ENCODE measurements around the gene CDKAL1. TPM values are rescaled to one million over a fixed set of nuclear protein-coding genes. Genes with fewer than 3 reads are reported as not detected.
A peak's percentile ranks its signal among the peaks of the same experiment; 100 is the strongest.

The CDKAL1 gene
- polyA plus RNA-seq, 2 of the 4 experiments (the other 2 are of a cell fraction): 4.7 to 8.3 TPM

DNA sequence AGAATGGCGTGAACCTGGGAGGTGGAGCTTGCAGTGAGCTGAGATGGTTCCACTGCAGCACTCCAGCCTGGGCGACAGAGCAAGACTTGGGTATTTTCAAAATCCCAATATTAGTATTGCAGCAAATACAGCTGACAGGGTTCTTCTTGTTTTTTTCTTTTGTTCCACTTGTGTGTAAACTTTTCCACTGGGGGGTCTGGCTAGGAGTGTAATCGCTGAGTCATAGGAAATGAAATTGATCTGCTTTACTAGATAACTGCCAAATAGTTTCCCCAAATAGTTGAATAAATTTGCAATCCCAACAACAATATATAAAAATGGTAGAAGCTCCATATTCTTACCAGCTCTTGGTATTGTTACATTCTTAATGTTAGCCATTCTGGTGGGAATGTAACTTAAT lies 533.3 kb downstream of the CDKAL1 start:
- TF ChIP-seq, protein P1, sequence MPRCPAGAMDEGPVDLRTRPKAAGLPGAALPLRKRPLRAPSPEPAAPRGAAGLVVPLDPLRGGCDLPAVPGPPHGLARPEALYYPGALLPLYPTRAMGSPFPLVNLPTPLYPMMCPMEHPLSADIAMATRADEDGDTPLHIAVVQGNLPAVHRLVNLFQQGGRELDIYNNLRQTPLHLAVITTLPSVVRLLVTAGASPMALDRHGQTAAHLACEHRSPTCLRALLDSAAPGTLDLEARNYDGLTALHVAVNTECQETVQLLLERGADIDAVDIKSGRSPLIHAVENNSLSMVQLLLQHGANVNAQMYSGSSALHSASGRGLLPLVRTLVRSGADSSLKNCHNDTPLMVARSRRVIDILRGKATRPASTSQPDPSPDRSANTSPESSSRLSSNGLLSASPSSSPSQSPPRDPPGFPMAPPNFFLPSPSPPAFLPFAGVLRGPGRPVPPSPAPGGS (IDR thresholded peaks at IDR 0.05): no peak
- TF ChIP-seq EHMT2 (IDR thresholded peaks at IDR 0.05; ENCODE audit: low read depth): no peak
- peak; percentile 44 for TF ChIP-seq MAFK (IDR thresholded peaks at IDR 0.05; ENCODE audit: partially characterized antibody)
- no peak for TF ChIP-seq FOXS1 (CRISPR knock-in tag; IDR thresholded peaks at IDR 0.05)
- no peak for TF ChIP-seq TFCP2L1 (CRISPR knock-in tag; IDR thresholded peaks at IDR 0.05)
- no peak for TF ChIP-seq CBX8 (IDR thresholded peaks at IDR 0.05)
- TF ChIP-seq ZC3H11A (IDR thresholded peaks at IDR 0.05): no peak
- TF ChIP-seq, protein P2, sequence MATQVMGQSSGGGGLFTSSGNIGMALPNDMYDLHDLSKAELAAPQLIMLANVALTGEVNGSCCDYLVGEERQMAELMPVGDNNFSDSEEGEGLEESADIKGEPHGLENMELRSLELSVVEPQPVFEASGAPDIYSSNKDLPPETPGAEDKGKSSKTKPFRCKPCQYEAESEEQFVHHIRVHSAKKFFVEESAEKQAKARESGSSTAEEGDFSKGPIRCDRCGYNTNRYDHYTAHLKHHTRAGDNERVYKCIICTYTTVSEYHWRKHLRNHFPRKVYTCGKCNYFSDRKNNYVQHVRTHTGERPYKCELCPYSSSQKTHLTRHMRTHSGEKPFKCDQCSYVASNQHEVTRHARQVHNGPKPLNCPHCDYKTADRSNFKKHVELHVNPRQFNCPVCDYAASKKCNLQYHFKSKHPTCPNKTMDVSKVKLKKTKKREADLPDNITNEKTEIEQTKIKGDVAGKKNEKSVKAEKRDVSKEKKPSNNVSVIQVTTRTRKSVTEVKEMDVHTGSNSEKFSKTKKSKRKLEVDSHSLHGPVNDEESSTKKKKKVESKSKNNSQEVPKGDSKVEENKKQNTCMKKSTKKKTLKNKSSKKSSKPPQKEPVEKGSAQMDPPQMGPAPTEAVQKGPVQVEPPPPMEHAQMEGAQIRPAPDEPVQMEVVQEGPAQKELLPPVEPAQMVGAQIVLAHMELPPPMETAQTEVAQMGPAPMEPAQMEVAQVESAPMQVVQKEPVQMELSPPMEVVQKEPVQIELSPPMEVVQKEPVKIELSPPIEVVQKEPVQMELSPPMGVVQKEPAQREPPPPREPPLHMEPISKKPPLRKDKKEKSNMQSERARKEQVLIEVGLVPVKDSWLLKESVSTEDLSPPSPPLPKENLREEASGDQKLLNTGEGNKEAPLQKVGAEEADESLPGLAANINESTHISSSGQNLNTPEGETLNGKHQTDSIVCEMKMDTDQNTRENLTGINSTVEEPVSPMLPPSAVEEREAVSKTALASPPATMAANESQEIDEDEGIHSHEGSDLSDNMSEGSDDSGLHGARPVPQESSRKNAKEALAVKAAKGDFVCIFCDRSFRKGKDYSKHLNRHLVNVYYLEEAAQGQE (IDR thresholded peaks at IDR 0.05): no peak
- H3K4me2 ChIP-seq: no peak overlapping the region
- POLR2A ChIA-PET: no interaction called here
- no peaks in the 10 kb centered on the region for H3K9me3 ChIP-seq
- H3K4me3 ChIP-seq: no peak overlapping the region
- 96% methylated on average over 3 of the region's 3 CpGs for WGBS (ENCODE audit: missing lambda C conversion rate)
- CTCF ChIA-PET: no interaction called here
- ATAC-seq (no peak), DNase-seq (ENCODE audit: low read depth in 1 of 2, low spot score in 1 of 2) (no peak), FAIRE-seq (no peak)
- H3K4me1 ChIP-seq: no peaks in the 10 kb centered on the region
- H3K27ac ChIP-seq: no peak overlapping the region

DNA sequence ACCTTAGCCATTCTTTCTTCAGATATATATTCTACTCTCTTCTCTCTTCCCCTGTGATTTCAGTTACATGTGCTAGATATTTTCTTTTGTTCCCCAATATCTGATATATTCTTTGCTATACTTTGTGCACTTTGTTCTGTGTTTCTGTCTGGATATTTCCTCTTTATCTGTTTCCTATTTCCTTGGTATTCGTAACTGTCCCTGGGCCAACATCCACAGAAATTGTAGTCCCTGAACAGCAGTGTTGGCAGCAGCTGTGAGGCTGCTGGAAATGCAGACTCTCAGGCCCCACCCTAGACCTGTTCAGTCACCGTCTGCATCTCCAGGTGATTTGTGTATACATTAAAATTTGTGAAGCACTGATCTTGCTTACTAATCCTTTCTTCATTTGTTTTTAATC lies 536.4 kb downstream of the CDKAL1 start:
- H3K4me2 ChIP-seq: no peak overlapping the region
- FAIRE-seq (no peak), DNase-seq (ENCODE audit: low read depth in 1 of 2, low spot score in 1 of 2) (no peak), ATAC-seq (no peak)
- 0 out of 3 replicates have a peak, but pooled peaks cover 6% of the 10 kb centered on the region for H3K9me3 ChIP-seq
- TF ChIP-seq EP300 (IDR thresholded peaks at IDR 0.05) (no peak), GATA3 (IDR thresholded peaks at IDR 0.05; ENCODE audit: borderline replicate concordance) (no peak), SMC3 (IDR thresholded peaks at IDR 0.05) (no peak)
- no peaks in the 10 kb centered on the region for H3K4me1 ChIP-seq
- ChIA-PET POLR2A (no interaction called here), CTCF (interaction anchor here (0.5 kb wide), 1 partner anchor 220 kb away, joined by 3 read pairs; no protein-coding TSS in a partner anchor)
- H3K27ac ChIP-seq: no peak overlapping the region
- H3K4me3 ChIP-seq: no peak overlapping the region
- WGBS (ENCODE audit: missing lambda C conversion rate): 89% methylated on average over 2 of the region's 2 CpGs

DNA sequence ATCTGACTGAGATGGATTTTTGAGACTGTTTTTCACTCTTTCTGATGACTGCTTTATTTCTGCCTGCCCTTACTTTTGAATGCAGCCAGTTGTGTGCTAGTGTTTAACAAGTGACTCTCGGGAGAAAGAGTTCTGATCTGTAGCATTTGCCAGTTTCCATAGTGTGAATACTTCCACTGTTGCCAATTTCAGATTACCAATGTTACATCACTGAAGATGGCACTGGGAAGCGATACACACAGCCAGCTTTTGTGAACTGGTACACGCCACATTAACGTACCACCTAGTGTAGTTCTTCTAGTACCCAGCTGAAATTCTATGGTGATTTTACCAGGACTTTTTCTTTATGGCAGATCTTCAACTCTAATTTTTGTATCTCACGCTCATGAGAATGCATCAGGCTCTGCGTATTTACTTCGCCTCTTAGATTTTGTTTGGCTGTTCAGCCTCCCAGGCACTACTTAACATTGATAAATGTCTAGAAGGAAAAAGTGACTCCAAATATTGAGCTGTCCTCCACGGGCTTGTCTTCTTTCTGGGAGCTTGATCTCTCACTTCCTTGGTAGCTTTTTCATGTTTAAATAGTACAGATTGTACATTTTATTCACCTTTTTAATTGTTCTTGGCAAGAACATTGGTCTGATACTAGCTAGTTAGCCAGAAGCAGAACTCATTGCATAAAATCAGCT lies 537.7 kb downstream of the CDKAL1 start:
- no peak overlapping the region for H3K4me3 ChIP-seq
- ATAC-seq (no peak), FAIRE-seq (no peak), DNase-seq (ENCODE audit: low read depth in 1 of 2, low spot score in 1 of 2) (no peak)
- H3K9me3 ChIP-seq: 0 out of 3 replicates have a peak, but pooled peaks cover 6% of the 10 kb centered on the region
- POLR2A ChIA-PET: no interaction called here
- 87% methylated on average over 8 of the region's 8 CpGs for WGBS (ENCODE audit: missing lambda C conversion rate)
- no peaks in the 10 kb centered on the region for H3K4me1 ChIP-seq
- no peak for TF ChIP-seq EP300 (IDR thresholded peaks at IDR 0.05)
- TF ChIP-seq MAZ (IDR thresholded peaks at IDR 0.05; ENCODE audit: borderline replicate concordance, low read depth, low read length): no peak
- TF ChIP-seq HOXA7 (CRISPR knock-in tag; IDR thresholded peaks at IDR 0.05): no peak
- no peak for TF ChIP-seq RCOR1 (IDR thresholded peaks at IDR 0.05; ENCODE audit: low read depth, low read length)
- no peak for TF ChIP-seq MYC (IDR thresholded peaks at IDR 0.05; ENCODE audit: borderline replicate concordance, low read length)
- no peak for TF ChIP-seq FOXS1 (CRISPR knock-in tag; IDR thresholded peaks at IDR 0.05)
- no peak for TF ChIP-seq HOXB13 (CRISPR knock-in tag; IDR thresholded peaks at IDR 0.05; ENCODE audit: low read depth)
- CTCF ChIA-PET: no interaction called here
- H3K4me2 ChIP-seq: no peak overlapping the region
- no peak overlapping the region for H3K27ac ChIP-seq
